ENCODE data around the gene CTDP1.

CTDP1 gene

DNA sequence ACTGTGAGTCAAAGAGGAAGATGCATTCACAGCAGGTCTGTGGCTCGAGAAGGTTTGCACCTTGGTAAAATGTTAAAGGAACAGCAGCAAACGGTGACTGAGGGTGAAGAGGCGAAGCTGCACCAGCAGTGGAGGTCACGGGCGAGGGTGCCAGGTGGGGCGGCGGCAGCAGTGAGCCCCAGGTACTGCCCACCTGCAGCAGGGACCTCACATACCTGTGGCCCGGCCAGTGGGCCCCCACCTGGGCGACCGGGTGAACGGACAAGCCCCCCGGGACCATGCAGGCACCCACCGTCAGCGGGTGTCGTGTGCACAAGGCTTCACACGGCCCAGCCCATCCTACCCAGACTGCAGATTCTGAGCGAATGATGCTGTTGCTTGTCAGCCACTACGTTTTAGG lies 94.5 kb downstream of the CTDP1 start:
- TF ChIP-seq FOXP2 (optimal IDR thresholded peaks at IDR 0.05; ENCODE audit: borderline replicate concordance, extremely low read depth, extremely low read length, insufficient read depth) (no peak), TAF1 (IDR thresholded peaks at IDR 0.05; ENCODE audit: borderline replicate concordance, insufficient read depth, low read length) (no peak), SIN3A (IDR thresholded peaks at IDR 0.05; ENCODE audit: borderline replicate concordance, insufficient read depth, low read length) (no peak), POLR2AphosphoS5 (IDR thresholded peaks at IDR 0.05; ENCODE audit: low read depth, low read length) (no peak)
- TF ChIP-seq, protein P1, sequence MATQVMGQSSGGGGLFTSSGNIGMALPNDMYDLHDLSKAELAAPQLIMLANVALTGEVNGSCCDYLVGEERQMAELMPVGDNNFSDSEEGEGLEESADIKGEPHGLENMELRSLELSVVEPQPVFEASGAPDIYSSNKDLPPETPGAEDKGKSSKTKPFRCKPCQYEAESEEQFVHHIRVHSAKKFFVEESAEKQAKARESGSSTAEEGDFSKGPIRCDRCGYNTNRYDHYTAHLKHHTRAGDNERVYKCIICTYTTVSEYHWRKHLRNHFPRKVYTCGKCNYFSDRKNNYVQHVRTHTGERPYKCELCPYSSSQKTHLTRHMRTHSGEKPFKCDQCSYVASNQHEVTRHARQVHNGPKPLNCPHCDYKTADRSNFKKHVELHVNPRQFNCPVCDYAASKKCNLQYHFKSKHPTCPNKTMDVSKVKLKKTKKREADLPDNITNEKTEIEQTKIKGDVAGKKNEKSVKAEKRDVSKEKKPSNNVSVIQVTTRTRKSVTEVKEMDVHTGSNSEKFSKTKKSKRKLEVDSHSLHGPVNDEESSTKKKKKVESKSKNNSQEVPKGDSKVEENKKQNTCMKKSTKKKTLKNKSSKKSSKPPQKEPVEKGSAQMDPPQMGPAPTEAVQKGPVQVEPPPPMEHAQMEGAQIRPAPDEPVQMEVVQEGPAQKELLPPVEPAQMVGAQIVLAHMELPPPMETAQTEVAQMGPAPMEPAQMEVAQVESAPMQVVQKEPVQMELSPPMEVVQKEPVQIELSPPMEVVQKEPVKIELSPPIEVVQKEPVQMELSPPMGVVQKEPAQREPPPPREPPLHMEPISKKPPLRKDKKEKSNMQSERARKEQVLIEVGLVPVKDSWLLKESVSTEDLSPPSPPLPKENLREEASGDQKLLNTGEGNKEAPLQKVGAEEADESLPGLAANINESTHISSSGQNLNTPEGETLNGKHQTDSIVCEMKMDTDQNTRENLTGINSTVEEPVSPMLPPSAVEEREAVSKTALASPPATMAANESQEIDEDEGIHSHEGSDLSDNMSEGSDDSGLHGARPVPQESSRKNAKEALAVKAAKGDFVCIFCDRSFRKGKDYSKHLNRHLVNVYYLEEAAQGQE (IDR thresholded peaks at IDR 0.05; ENCODE audit: insufficient read depth in 1 of 2, low read depth in 2 of 2, low read length in 2 of 2), result no peak

DNA sequence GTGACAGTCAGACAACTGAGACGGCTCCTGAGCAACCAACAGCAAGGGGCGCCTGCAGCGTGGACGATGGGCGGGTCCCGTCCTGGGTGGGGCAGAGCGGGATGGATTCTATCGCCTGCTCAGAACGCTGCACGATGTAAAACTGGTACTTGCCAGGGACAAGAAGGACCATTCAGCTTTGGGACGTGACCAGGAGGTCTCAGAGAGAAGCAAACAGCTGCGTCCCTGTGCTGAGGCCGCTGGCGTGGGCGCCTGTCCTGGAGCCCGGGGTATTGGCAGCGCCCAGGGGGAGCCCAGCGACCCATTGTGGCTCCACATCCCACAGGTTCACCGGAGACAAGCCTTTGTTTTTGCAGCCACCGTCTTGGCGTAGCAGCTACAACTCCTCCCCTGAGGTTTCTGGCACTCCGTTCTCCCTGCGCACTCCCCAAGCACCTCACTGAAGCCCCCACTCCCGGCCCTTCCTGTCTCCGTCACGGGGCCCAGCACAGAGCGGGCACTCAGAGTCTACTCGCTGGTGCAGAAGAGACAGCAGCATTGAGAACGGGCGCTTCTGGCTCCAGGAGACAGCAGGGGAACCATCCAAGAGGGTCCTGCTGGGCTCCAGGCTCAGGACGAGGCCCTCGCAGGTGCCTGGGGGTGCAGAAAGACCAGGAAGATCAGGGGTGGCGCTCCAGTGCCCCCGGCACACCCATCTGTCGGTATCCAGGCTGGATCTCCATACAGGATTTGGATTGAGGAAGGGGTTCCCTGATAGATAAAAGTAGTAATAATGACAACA lies 96.0 kb downstream of the CTDP1 start:
- TF ChIP-seq POLR2AphosphoS5 (IDR thresholded peaks at IDR 0.05; ENCODE audit: low read depth, low read length) (no peak), SIN3A (IDR thresholded peaks at IDR 0.05; ENCODE audit: borderline replicate concordance, insufficient read depth, low read length) (no peak), FOXP2 (optimal IDR thresholded peaks at IDR 0.05; ENCODE audit: borderline replicate concordance, extremely low read depth, extremely low read length, insufficient read depth) (no peak), TAF1 (IDR thresholded peaks at IDR 0.05; ENCODE audit: borderline replicate concordance, insufficient read depth, low read length) (no peak)
- TF ChIP-seq, protein P1 (IDR thresholded peaks at IDR 0.05; ENCODE audit: insufficient read depth in 1 of 2, low read depth in 2 of 2, low read length in 2 of 2), result no peak

DNA sequence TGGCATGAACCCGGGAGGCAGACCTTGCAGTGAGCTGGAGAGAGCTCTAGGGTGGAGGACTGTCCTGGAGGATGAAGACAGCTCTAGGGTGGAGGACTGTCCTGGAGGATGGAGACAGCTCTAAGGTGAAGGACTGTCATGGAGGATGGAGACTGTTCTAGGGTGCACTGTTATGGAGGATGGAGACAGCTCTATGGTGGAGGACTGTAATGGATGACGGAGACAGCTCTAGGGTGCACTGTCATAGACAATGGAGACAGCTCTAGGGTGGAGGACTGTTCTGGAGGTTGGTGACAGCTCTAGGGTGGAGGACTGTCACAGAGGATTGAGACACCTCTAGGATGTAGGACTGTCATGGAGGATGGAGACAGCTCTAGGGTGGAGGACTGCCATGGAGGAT lies 97.1 kb downstream of the CTDP1 start:
- TF ChIP-seq FOXP2 (optimal IDR thresholded peaks at IDR 0.05; ENCODE audit: borderline replicate concordance, extremely low read depth, extremely low read length, insufficient read depth) (no peak), SIN3A (IDR thresholded peaks at IDR 0.05; ENCODE audit: borderline replicate concordance, insufficient read depth, low read length) (no peak), TAF1 (IDR thresholded peaks at IDR 0.05; ENCODE audit: borderline replicate concordance, insufficient read depth, low read length) (no peak), POLR2AphosphoS5 (IDR thresholded peaks at IDR 0.05; ENCODE audit: low read depth, low read length) (no peak)
- TF ChIP-seq, protein P1 (IDR thresholded peaks at IDR 0.05; ENCODE audit: insufficient read depth in 1 of 2, low read depth in 2 of 2, low read length in 2 of 2), result no peak

DNA sequence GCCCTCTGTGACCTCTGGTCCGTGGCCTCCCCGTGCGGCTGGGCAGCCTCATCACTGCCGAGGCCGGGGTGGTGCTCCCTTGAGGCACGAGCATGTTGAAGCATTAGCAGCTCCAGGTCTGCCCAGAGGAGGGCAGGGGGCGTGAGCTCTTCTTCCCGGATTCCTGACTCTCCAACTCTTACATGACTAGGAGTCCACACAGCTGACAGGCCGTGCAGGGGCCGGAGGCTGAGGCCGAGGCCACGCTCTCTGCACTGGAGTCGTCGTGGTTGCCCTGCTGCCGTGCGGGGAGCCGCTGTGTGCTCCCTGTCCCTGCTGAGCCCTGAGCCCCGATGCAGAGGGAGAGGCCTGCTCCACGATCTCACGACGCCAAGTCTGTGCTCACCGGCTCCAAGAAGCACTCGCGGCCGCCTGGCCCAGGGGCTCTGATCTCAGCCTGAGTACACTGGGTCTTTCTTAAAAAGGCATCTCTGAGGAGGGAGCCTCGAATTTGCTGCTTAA lies 98.7 kb downstream of the CTDP1 start:
- TF ChIP-seq SIN3A (IDR thresholded peaks at IDR 0.05; ENCODE audit: borderline replicate concordance, insufficient read depth, low read length) (no peak), FOXP2 (optimal IDR thresholded peaks at IDR 0.05; ENCODE audit: borderline replicate concordance, extremely low read depth, extremely low read length, insufficient read depth) (no peak), POLR2AphosphoS5 (IDR thresholded peaks at IDR 0.05; ENCODE audit: low read depth, low read length) (no peak), TAF1 (IDR thresholded peaks at IDR 0.05; ENCODE audit: borderline replicate concordance, insufficient read depth, low read length) (no peak)
- TF ChIP-seq, protein P1 (IDR thresholded peaks at IDR 0.05; ENCODE audit: insufficient read depth in 1 of 2, low read depth in 2 of 2, low read length in 2 of 2), result no peak
